Panc1 (cell line): ENCODE data around the gene NFIB.

Experiments used
- CTCF ChIP-seq: fragments of 450-650 bp; IDR thresholded peaks from 2 replicates; pipeline ENCODE4 v1.5.1; 2017; ENCODE audit warnings: mild to moderate bottlenecking
- POLR2AphosphoS5 ChIP-seq: IDR thresholded peaks from 2 replicates; pipeline ENCODE4 v1.6.1; 2012; ENCODE audit warnings: mild to moderate bottlenecking, low read depth, low read length, moderate library complexity
- SIN3A ChIP-seq: IDR thresholded peaks from 2 replicates; pipeline ENCODE4 v1.6.1; 2012; ENCODE audit warnings: low read depth, mild to moderate bottlenecking, low read length, moderate library complexity, borderline replicate concordance; ENCODE audit not compliant: insufficient read depth
- TCF7L2 ChIP-seq: IDR thresholded peaks from 2 replicates; pipeline ENCODE4 v1.6.1; 2011; ENCODE audit warnings: mild to moderate bottlenecking, low read depth, low read length, inconsistent platforms

DNA sequence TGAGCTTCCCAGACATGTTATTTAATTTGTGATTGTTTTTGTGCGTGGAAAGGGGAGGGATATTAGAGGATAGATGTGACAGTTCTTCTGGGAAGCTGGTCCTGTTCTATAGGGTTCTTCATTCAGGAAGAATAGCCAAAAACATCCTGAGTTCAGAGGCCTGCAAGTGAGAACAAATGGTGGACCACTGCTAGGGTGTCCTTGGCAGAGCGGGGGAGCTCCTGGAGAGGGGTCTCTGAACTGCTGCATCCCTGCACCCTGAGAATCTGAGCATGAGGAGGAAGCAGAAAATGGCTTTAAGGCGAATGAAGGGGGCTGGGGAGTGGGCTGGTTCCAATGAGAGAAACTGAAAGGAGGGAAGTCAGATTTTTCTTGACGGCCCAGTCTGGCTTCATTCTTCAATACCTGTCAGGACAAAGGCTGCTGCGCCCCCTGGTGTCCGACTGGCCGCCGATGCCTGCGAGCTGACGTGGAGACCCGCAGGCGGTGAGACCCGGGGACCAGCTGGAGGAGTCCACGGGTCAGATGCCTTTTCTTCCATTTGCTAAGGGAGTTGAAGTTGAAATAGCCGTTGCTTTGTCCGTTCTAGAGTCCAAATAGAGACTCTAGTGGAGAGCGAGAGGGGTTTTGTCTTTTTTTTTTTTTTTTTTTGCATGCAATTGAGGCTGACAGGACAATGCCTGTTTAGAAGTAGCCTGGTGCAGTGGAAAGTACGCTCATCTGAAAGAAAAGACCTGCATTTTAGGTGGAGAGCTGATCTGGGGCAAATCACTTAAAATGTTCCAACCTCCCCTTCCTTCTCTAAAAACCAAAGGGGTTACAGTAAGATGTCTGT lies 39.5 kb upstream of the NFIB start:
- peak; percentile 74 for TF ChIP-seq CTCF
- no peak for TF ChIP-seq POLR2AphosphoS5
- no peak for TF ChIP-seq SIN3A
- no peak for TF ChIP-seq TCF7L2
